T47D (cell line): Measurements from ENCODE around the gene CIART.
A peak's percentile ranks its signal among the peaks of the same experiment; 100 is the strongest.
"Not testable (repeated sequence)": the region's sequence is repeated elsewhere in the genome, so short reads cannot be mapped to it uniquely, and the experiment has no call there.

ENCODE experiments used
- DNase-seq, 2 experiments: peaks; one replicate each; pipeline versions ENCODE4 v3.0.0 to v3.0.0-alpha.2; 2011 to 2012; ENCODE audit warnings: low read depth in 1 of 2, low spot score in 1 of 2
- JUND ChIP-seq: IDR thresholded peaks from 2 replicates; pipeline ENCODE4 v1.6.1; 2012; ENCODE audit warnings: low read depth
- in situ Hi-C: cut with HindIII; loops from 2 replicates; pipeline ENCODE4 v1.10.0; 2016; ENCODE audit warnings: low sequenced_read_pairs, low pct_unique_long_range_greater_than_20kb

The CIART gene, protein sequence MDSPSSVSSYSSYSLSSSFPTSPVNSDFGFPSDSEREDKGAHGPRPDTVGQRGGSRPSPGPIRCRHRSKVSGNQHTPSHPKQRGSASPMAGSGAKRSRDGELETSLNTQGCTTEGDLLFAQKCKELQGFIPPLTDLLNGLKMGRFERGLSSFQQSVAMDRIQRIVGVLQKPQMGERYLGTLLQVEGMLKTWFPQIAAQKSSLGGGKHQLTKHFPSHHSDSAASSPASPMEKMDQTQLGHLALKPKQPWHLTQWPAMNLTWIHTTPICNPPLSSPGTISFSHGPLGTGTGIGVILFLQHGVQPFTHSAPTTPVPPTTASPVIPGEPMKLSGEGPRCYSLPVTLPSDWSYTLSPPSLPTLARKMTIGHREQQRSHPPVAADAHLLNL

DNA sequence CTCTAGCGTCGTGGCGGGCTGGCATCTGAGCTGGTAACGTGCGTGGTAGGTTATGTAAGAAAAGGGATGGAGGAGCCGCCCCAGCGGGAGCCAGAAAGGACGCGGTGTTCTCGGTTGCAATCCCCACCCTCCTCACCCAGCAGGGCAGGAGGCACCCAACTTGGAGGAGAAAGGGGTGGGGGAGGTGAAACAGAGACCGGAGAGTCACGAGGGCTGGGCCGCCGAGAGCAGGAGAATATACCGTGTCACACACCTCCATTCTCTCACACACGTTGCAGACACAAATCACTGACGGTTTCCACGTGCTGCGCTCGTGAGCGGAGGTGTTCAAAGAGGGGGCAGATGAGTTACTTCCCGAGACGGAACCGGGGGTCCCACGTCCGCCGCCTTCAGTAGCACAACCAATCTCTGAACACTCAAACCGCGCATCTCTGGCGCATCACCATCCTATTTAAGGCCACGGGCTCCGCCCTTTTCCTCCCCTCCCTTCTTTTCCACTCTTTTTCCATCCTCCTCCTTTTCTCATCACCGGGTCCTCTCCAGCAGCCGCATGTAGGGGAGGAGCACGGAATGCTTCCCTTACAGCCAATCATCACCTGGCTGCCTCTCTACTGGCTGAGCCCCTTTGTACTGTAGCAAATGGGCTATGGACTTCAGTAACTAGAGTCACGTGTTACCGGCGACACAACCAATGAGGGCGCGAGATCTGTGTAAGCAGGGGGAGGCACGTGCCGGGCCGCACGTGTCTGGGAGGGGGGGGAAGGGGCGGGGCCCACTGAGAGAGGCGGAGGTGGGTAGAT is at the start of gene CIART:
Gene CIART, plus strand, starts transcription at position 797 of the 800 bp plus-strand sequence. CDS start 714 bp downstream, outside the sequence.
- in situ Hi-C loops = no loop called here
- TF ChIP-seq JUND = no peak
- peak; percentile 90 to 100 for DNase-seq

DNA sequence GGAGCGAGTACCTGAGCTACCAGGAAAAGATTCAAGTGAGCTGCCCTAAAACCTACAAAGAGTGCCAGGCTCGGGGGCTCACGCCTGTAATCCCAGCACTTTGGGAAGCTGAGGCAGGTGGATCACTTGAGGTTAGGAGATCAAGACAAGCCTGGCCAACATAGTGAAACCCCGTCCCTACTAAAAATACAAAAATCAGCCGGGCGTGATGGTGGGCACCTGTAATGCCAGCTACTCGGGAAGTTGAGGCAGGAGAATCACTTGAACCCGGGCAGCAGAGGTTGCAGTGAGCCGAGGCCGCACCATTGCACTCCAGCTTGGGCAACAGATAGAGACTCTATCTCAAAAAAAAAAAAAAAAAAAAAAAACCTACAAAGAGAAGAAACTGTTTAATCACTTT is 49.4 kb upstream of the CIART start:
- DNase-seq, in situ Hi-C loops: not testable (repeated sequence)

- TF ChIP-seq JUND = no peak
- peak; percentile 27 to 54 for DNase-seq
- in situ Hi-C loops = no loop called here
Measured at GRCh38 chr1:150233359-150234308, 48.7 kb upstream of the CIART start.

DNA sequence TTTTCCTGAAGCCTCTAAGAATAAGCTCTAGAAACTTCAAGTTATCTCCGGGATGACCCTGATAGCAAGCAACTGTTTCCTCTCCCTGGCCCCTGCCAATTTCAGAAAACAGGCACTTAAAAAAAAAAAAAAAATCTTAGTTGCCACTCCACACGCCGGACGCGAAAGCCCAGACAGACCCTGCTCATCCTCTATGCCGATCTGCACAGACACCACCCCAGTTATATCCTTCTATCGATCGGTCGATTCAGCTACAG is 48.1 kb upstream of the CIART start:
- in situ Hi-C loops = no loop called here
- no peak for DNase-seq
- no peak for TF ChIP-seq JUND

GRCh38 chr1:150234566-150235293 is 47.6 kb upstream of the CIART start:
- in situ Hi-C loops = no loop called here
- TF ChIP-seq JUND = no peak
- peak; percentile 72 to 77 for DNase-seq

DNA sequence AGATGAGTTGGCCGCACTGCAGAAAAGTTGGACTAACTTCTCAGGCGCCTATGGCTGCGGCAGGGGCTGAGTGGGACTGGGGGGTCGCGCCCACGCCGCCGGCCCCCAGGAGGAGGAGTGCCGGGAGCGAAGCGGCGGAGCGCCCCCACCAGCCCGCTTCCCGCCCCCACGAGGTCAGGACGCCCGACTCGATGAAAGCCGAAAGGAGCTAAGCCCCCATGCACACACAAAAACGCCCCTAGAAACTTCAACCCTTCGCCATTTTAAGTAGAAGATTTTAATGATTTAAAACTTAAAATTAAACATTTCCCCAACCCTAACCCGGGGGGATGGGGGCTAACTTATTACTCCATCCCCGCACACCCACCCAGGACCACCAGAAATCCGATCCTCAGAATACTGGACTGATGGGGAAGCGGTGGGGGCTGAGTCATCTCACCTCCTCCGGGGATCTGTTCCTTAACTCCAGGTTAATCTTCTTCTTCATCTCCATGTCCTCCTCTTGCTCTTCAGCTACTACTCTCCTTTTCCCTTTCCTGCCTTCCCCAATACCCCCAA is 47.0 kb upstream of the CIART start:
- no peak for TF ChIP-seq JUND
- DNase-seq = peak in 1 of 2 experiments; percentile 51
- in situ Hi-C loops = no loop called here

- peak; percentile 99 to 100 for DNase-seq
- no peak for TF ChIP-seq JUND
- in situ Hi-C loops = no loop called here
Measured at GRCh38 chr1:150235852-150236613, 46.3 kb upstream of the CIART start, which contains the start of gene ANP32E. ANP32E (minus strand) TSS chr1:150236112; CDS start chr1:150235786, 326 bp downstream.

DNA sequence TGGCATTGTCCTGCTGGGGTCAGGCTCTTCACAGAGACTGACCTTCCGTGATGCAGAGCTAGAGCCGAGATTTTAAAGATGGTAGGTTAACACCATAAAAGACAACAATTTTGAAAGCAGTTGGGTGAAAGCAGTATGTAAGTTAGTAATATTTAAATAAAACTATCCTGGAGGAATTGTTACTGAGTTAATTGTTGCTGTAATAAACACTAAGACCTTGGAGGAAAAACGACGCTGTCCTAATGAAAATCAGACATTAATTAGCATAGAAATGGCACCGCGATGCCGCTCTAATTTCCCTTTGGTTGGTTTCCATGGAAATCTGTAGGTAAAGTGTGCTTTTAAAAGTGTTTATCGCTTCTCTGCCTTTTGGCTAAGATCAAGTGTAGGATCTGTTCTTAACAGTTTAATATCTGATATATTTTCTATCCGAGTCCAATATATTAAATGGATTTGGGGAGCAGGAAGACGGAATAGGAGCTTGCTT is 45.7 kb upstream of the CIART start:
- DNase-seq = no peak
- in situ Hi-C loops = no loop called here
- no peak for TF ChIP-seq JUND

DNA sequence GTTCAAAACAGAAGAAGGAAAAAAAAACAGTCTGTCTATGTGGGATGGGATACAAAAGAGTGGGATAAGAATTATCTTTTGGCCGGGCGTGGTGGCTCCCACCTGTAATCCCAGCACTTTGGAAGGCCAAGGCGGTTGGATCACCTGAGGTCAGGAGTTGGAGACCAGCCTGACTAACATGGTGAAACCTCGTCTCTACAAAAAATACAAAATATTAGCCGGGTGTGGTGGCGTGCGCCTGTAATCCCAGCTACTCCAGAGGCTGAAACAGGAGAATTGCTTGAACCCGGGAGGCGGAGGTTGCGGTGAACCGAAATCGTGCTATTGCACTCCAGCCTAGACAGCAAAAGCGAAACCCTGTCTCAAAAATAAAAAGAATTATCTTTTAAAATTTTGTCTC is 45.2 kb upstream of the CIART start:
- DNase-seq, in situ Hi-C loops: not testable (repeated sequence)

DNA sequence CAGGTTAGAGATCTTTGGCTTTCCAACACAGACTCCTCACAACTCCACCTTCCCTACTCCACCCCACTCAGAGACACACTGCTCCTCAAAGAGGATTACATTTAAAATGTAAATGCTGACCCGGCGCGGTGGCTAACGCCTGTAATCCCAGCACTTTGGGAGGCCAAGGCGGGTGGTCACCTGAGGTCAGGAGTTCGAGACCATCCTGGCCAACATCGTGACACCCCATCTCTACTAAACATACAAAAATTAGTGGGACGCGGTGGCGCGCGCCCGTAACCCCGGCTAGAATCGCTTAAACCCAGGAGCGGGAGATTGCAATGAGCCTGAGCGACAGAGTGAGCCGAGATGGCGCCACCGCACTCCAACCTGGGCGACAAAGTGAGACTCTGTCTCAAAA is 44.6 kb upstream of the CIART start:
- in situ Hi-C loops = no loop called here
- TF ChIP-seq JUND = no peak
- no peak for DNase-seq

GRCh38 chr1:150243003-150243402 is 39.4 kb upstream of the CIART start:
- in situ Hi-C loops = no loop called here
- no peak for DNase-seq
- TF ChIP-seq JUND = no peak
